NCI-H128 (cell line): Measurements from ENCODE around the gene PDS5B.
"Not testable (repeated sequence)": the region's sequence is repeated elsewhere in the genome, so short reads cannot be mapped to it uniquely, and the experiment has no call there.

Source experiments
- DNase-seq: peaks from one replicate; lab custom pipeline; 2025; ENCODE audit not compliant: unreplicated experiment; lab: John Stamatoyannopoulos, UW

Gene PDS5B, protein sequence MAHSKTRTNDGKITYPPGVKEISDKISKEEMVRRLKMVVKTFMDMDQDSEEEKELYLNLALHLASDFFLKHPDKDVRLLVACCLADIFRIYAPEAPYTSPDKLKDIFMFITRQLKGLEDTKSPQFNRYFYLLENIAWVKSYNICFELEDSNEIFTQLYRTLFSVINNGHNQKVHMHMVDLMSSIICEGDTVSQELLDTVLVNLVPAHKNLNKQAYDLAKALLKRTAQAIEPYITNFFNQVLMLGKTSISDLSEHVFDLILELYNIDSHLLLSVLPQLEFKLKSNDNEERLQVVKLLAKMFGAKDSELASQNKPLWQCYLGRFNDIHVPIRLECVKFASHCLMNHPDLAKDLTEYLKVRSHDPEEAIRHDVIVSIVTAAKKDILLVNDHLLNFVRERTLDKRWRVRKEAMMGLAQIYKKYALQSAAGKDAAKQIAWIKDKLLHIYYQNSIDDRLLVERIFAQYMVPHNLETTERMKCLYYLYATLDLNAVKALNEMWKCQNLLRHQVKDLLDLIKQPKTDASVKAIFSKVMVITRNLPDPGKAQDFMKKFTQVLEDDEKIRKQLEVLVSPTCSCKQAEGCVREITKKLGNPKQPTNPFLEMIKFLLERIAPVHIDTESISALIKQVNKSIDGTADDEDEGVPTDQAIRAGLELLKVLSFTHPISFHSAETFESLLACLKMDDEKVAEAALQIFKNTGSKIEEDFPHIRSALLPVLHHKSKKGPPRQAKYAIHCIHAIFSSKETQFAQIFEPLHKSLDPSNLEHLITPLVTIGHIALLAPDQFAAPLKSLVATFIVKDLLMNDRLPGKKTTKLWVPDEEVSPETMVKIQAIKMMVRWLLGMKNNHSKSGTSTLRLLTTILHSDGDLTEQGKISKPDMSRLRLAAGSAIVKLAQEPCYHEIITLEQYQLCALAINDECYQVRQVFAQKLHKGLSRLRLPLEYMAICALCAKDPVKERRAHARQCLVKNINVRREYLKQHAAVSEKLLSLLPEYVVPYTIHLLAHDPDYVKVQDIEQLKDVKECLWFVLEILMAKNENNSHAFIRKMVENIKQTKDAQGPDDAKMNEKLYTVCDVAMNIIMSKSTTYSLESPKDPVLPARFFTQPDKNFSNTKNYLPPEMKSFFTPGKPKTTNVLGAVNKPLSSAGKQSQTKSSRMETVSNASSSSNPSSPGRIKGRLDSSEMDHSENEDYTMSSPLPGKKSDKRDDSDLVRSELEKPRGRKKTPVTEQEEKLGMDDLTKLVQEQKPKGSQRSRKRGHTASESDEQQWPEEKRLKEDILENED (N-terminal part only)

GRCh38 chr13:32586080-32586900 is at the start of gene PDS5B:
Gene PDS5B, plus strand, starts transcription at chr13:32586452. Its CDS starts 62,321 bp downstream, at chr13:32648773.
- peak; percentile 93 for DNase-seq

GRCh38 chr13:32537580-32538142 is 48.6 kb upstream of the PDS5B start:
- DNase-seq: no peak

- no peak for DNase-seq
Measured at GRCh38 chr13:32538143-32538620, 48.1 kb upstream of the PDS5B start.

- peak; percentile 78 for DNase-seq
Measured at GRCh38 chr13:32538621-32539246, 47.5 kb upstream of the PDS5B start, which contains the start of gene N4BP2L2. Gene N4BP2L2, minus strand, starts transcription at chr13:32538795. Its CDS starts 1,768 bp downstream, at chr13:32537027.

- no peak for DNase-seq
Measured at GRCh38 chr13:32542221-32542620, 44.0 kb upstream of the PDS5B start.

GRCh38 chr13:32545083-32545482 is 41.2 kb upstream of the PDS5B start:
- DNase-seq: no peak

DNA sequence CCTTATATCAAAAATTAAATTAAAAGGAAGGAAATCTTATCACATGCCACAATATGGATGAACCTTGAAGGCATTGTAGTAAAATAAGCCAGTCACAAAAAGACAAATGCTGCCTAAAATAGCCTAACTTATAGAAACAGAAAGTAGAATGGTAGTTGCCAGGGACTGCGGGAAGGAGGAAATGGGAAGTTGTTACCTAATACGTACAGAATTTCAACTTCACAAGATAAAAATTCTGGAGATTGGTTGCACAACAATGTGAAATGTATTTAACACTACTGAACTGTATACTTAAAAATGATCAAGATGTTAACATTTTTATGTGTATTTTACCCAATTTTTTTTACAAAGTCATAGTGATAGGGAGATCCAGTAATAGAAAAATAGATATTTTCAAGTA is 37.4 kb upstream of the PDS5B start:
- DNase-seq: no peak

GRCh38 chr13:32549788-32550187 is 36.5 kb upstream of the PDS5B start:
- DNase-seq: no peak

- DNase-seq: no peak
Measured at GRCh38 chr13:32553720-32554119, 32.5 kb upstream of the PDS5B start.

DNA sequence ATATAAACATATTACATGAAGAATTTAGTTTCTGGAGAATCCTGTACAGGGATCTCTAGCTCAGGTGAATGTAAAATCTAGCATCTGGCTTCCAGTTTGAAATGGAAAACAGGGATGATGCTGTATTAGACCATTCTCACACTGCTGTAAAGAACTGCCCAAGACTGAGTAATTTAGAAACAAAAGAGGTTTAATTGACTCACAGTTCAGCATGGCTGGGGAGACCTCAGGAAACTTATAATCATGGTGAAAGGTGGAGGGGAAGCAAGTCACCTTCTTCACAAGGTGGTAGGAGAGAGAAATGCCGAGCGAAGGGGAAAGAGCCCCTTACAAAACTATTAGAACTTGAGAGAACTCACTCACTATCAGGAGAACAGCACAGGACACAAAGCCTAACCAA is 30.6 kb upstream of the PDS5B start:
- no peak for DNase-seq

- DNase-seq: not testable (repeated sequence)
Measured at GRCh38 chr13:32560842-32561241, 25.4 kb upstream of the PDS5B start.

DNA sequence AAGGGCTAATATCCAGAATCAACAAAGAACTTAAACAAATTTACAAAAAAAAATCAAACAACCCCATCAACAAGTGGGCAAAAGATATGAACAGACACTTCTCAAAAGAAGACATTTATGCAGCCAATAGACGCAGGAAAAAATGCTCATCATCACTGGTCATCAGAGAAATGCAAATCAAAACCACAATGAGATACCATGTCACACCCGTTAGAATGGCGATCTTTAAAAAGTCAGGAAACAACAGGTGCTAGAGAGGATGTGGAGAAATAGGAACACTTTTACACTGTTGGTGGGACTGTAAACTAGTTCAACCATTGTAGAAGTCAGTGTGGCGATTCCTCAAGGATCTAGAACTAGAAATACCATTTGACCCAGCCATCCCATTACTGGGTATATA is 10.6 kb upstream of the PDS5B start:
- not testable (repeated sequence) for DNase-seq

DNA sequence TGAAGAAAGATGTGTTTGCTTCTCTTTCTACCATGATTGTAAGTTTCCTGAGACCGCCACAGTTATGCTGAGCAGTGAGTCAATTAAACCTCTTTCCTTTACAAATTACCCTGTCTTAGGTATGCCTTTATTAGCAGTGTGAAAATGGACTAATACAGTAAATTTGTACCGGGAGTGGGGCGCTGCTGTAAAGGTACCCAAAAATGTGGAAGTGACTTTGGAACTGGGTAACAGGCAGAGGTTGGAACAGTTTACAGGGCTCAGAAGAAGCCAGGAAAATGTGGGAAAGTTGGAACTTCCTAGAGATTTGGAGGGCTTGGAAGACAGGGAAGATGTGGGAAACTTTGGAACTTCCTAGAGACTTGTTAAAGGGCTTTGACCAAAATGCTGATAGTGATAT is 9.2 kb upstream of the PDS5B start:
- no peak for DNase-seq

DNA sequence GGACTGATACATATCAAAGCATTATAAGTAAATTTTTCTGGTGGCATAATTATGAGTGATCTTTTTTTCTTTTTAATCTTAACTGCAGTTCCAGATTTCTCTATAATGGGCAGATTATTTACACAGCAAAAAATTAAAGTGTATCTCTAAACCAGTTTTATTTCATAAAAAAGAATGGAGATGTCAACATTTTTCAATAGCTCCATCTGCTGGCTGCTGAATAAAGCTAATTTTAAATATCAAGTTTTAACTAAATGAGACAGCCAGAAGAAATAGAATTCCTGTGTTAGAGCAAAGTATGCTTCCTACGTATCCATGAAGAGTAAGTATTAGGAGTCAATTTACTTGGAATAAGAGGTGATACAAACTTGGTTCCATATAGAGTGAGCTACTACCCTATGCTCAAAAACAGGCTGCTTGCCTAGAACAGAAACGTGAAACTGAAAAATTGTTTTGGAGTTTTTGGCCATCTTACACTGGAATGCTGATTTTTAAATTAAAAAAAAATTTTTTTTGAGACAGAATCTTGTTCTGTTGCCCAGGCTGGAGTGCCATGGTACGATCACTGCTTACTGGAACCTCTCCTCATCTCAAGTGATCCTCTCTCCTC is 5.0 kb upstream of the PDS5B start:
- DNase-seq: peak; percentile 5

GRCh38 chr13:32582281-32582680 is 4.0 kb upstream of the PDS5B start:
- no peak for DNase-seq

DNA sequence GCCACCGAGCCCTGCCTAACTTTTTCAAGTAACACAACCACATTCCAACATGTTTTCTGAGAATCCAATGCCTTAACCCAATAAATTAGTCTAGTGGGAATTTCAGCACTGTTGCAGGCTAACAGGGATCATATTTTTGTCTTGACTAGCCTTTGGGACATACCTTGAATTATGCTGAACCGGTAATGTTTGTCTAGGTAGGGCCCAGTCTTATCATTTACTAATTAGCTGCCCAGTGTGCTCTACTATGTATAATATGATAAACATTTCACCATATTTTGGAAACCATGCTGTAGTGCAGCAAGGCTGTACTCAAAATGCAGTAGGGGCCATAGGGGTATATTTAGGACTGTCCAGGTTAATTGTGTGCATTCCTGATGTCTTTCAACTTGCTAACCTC is 3.3 kb upstream of the PDS5B start:
- no peak for DNase-seq

DNA sequence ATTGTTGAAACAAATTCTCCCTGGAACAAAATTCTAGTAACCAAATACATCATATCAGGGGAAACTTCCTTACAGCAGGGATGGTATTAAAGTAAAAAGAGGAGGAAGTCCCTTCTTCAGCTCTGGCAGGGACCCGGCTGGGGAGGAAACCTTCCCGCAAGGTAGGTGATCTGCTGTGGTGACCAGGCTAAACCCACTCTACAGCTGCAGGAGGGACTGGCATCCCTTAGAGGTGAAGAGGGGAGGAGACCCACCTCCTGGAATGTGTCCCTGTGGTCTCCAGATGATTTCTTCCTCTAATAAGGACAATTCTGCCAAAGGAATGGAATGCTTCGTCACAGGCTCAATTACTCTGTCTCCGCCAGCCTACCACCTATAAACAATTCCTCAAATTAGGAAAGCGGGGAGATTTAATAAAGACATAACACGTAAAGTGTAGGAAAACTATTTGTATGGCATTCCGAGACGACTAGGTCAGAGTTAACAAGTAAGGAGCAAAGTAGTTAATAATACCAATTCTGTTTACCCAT is 637 bp upstream of the PDS5B start:
- DNase-seq: no peak

DNA sequence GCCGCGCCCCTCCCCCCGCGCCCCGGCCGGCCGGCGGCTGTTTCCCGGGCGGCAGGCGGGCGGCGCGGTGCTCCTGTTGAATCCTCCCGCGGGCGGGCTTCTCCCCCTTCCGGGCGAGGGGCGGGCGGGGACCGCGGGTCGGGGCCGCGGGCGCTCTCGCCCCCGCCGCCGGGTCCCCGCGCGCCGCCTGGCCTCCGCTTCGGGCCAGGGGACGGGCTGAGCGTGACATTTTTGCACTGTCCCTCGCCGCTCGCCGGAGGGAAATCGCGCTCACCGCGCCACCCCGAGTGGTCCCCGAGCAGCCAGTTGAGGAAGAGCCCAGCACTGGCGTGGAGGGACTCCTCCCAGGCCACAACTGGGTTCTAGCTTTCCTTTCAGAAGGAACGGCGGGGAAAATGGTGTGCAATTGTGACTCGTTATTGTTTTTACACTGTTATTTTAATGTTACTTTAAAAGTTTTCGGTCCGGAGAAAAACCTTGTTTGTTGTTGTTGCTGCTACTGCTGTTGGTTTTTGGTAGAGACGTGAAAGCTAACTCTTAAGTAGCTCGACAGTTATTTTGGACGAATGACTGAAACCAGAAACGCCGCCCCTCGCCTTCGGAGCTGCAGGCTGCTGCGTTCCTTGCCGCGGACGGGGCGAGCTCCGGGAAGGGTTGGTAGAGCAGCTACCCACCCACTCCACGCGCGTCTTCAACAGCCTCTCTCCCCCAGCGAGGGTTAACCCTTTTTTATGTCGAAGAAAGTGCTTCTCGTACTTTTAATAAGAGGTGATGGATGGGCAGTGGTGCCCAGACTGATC is 959 bp downstream of the PDS5B start:
- peak; percentile 54 for DNase-seq
